Lower leg skin (tissue), 4 donors: ENCODE measurements around the gene TYRO3. TPM values are rescaled to one million over a fixed set of nuclear protein-coding genes. Genes with fewer than 3 reads are reported as not detected.

Experiments
- DNase-seq, 2 donors: peaks; one replicate each; pipeline ENCODE4 v3.0.0-alpha.2; 2019; ENCODE audit warnings: low spot score in 2 of 2
- H3K4me3 ChIP-seq: fragments of 200-600 bp; sonication (generic); 2 replicates; pipeline ENCODE4 v1.5.1; 2017; ENCODE audit warnings: mild to moderate bottlenecking, low read depth; ENCODE audit not compliant: poor library complexity, severe bottlenecking
- POLR2A ChIP-seq, 2 donors: fragments of 450-650 bp; IDR thresholded peaks; one replicate each; pipeline ENCODE4 v1.6.1; 2016 to 2017; ENCODE audit warnings: antibody characterized with exemption in 2 of 2, mild to moderate bottlenecking in 1 of 2, moderate library complexity in 1 of 2
- WGBS, 2 donors: methylation state at CpG; one replicate each; pipeline ENCODE4 v1.1.5; 2018; 5-methylcytosine and 5-hydroxymethylcytosine counted together
- intact Hi-C: fragments of 100-400 bp; cut with DNase I; formaldehyde crosslinking; loops from one replicate; pipeline ENCODE4 v1.15.0; 2023; ENCODE audit warnings: low total_unique reads
- total RNA-seq, 4 donors: library from RNA; depleted of rRNA; stranded (reverse); fragments of >200 nt; gene quantifications; one replicate each; pipeline ENCODE4 v1.1.0, GENCODE V29; 2016
- TF ChIP-seq, protein P1 (sequence below), 3 donors: fragments of 450-650 bp; IDR thresholded peaks; one replicate each; pipeline ENCODE4 v1.5.1; 2016; ENCODE audit warnings: antibody characterized with exemption in 3 of 3, mild to moderate bottlenecking in 3 of 3, moderate library complexity in 2 of 3

Gene TYRO3
- total RNA-seq, 4 donors from 2014 or later, result 28.7 to 52.4 (median 29.8) TPM

DNA sequence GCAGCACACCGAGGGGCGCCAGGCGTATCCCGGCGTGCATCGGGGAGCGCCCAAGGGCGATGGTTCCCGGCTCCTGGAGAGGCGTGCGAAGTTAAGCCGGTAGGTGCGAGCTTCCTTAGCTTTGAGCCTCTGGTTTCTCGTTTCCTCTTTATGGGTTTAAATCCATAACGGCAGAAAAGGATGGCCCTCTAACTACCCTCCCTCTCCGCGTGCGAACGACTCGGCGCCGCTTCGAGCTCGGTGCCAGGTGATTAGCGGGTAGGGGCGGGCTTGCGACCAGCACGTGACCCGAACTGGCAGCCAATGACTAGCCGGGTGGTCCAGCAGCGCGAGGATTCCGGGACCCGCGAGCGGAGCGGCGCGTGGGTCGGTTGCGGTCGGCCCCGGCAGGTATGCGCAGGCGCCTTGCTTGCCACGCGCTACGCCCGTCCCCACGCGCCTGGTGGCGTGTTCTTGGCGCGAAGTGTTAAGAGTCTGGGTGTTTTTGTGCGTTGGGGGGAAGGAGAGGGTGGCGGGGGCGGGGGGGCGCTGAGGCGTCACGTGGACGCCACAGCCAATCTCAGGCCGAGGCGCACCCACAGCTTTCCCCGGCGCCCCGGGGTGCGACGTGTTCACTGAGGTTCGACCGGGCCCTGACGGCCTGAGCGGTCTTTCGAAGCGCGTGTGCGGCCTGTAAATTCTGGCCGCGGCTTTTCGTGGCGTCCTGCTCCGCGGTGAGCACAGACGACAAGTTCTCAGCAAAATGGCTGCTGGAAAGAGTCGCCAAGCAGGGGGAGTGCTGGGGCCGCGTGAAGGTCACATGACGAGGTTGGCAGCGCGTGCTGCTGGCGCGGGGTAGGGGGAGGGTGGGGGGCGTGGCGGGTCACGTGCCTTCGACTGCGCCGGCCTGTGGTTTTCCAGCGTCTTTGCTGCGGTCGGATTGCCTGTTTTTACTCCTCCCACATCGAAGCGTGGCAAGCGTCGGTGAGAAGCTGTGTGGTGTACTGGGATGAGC lies 62.5 kb downstream of the TYRO3 start:
- DNase-seq, result peak; percentile 54 to 96
- WGBS, 2 donors, result 4 to 5% methylated on average over 43 to 54 of the region's 104 CpGs
- peak overlapping the region; percentile 58 for H3K4me3 ChIP-seq
- intact Hi-C loops, result no loop called here
- TF ChIP-seq POLR2A (IDR thresholded peaks at IDR 0.05), result no peak
- TF ChIP-seq, protein P1, sequence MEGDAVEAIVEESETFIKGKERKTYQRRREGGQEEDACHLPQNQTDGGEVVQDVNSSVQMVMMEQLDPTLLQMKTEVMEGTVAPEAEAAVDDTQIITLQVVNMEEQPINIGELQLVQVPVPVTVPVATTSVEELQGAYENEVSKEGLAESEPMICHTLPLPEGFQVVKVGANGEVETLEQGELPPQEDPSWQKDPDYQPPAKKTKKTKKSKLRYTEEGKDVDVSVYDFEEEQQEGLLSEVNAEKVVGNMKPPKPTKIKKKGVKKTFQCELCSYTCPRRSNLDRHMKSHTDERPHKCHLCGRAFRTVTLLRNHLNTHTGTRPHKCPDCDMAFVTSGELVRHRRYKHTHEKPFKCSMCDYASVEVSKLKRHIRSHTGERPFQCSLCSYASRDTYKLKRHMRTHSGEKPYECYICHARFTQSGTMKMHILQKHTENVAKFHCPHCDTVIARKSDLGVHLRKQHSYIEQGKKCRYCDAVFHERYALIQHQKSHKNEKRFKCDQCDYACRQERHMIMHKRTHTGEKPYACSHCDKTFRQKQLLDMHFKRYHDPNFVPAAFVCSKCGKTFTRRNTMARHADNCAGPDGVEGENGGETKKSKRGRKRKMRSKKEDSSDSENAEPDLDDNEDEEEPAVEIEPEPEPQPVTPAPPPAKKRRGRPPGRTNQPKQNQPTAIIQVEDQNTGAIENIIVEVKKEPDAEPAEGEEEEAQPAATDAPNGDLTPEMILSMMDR (IDR thresholded peaks at IDR 0.05), result no peak

DNA sequence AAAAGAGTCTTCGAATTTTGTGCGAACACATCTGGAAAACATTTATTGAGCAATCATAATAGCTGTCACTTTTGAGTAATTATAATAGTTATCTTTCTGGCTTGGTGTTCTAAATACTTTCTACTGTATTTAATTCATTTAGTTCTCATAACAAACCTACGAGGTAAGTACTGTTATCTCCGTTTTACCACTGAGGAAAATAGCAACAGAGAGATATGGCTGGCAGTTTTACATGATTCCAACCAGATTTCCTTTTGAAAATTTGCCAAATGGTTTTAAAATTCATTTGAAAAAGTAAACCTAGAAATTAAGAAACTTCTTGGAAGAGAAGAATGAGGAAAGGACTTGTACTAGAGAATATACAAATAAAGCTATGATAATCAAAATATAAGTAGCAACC lies 63.9 kb downstream of the TYRO3 start:
- WGBS, 2 donors, result 81 to 83% methylated on average over 4 of the region's 4 CpGs
- H3K4me3 ChIP-seq, result no peak overlapping the region
- no peak for TF ChIP-seq POLR2A (IDR thresholded peaks at IDR 0.05)
- TF ChIP-seq, protein P1 (IDR thresholded peaks at IDR 0.05), result no peak
- DNase-seq, result no peak
- intact Hi-C loops, result no loop called here

DNA sequence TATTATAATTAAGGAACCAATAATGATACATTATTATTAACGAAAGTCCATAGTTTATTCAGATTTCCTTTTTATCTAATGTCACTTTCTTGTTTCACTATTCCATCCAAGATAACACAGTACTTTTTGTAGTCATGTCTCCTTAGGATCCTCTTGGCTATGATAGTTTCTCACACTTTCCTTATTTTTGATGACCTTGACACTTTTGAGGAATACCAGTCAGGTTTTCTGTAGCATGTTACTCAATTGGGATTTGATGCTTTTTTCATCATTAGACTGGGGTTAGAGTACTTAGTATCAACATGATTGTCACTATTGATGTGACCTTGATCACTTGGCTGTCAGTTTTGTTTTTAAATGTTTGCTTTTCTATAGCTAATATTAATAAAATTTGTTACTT lies 68.2 kb downstream of the TYRO3 start:
- 96 to 97% methylated on average over 1 of the region's 1 CpG for WGBS, 2 donors
- no peak overlapping the region for H3K4me3 ChIP-seq
- no peak for TF ChIP-seq POLR2A (IDR thresholded peaks at IDR 0.05)
- TF ChIP-seq, protein P1 (IDR thresholded peaks at IDR 0.05), result no peak

DNA sequence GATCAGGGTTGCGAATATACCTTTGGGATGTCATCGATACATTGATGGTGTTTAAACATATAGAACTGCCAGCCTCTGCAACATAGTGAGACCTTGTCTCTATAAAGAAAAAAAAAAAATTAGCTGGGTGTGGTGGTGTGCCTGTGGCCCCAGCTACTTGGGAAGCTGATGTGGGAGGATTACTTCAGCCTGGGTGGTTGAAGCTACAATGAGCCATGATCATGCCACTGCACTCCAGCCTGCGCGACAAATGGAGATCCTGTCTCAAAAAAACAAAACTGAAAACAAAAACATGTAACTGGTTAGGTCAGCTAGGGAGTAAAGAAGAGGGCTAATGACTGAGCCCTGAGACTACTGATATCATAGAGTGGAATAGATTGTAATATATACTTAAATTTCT lies 70.5 kb downstream of the TYRO3 start:
- intact Hi-C loops, result no loop called here
- 92 to 93% methylated on average over 4 of the region's 4 CpGs for WGBS, 2 donors
- no peak for DNase-seq
- no peak overlapping the region for H3K4me3 ChIP-seq
- no peak for TF ChIP-seq POLR2A (IDR thresholded peaks at IDR 0.05)
- TF ChIP-seq, protein P1 (IDR thresholded peaks at IDR 0.05), result no peak

More for the DNA sequence above, 68.2 kb downstream of the TYRO3 start:
- no peak for DNase-seq
- intact Hi-C loops, result no loop called here

DNA sequence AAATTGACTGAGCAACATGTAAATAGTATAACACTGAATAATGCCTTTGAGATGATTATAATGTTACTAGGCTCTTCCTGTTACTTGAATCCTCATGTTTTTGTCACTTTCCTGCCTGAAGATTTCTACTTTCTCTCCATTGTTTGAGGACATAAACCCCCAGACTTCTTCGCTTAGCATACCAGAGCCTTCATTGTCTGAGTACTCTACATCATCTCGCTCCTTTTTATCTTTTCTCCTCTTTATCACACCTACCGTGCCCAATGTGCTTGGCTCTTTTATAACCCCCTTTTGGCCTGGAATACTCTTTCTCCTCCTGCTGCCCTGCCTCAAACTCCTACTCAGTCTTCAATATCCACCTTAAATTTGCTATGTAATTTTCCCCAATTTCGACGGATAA lies 70.9 kb downstream of the TYRO3 start:
- no peak for DNase-seq
- 87 to 89% methylated on average over 5 of the region's 5 CpGs for WGBS, 2 donors
- intact Hi-C loops, result no loop called here
- H3K4me3 ChIP-seq, result no peak overlapping the region
- no peak for TF ChIP-seq POLR2A (IDR thresholded peaks at IDR 0.05)
- TF ChIP-seq, protein P1 (IDR thresholded peaks at IDR 0.05), result no peak
